Measurements from ENCODE around the gene KCNS1. TPM values are rescaled to one million over a fixed set of nuclear protein-coding genes. Genes with fewer than 3 reads are reported as not detected.

KCNS1 gene
- total and polyA plus RNA-seq, 2 of the 8 experiments (the other 6 are each of a cell fraction or from before 2014, with no cell fraction given), result 1.4 to 1.8 TPM

- TF ChIP-seq CHD7 (IDR thresholded peaks at IDR 0.05; ENCODE audit: insufficient replicate concordance, low read length) (no peak), EGR1 (IDR thresholded peaks at IDR 0.05; ENCODE audit: borderline replicate concordance, low read depth, low read length) (no peak), MAFK (IDR thresholded peaks at IDR 0.05; ENCODE audit: low read depth, low read length) (no peak), ASH2L (IDR thresholded peaks at IDR 0.05; ENCODE audit: low read length) (no peak), RBBP5 (IDR thresholded peaks at IDR 0.05; ENCODE audit: borderline replicate concordance, low read depth, low read length) (no peak), GTF2F1 (IDR thresholded peaks at IDR 0.05; ENCODE audit: borderline replicate concordance, low read depth, low read length) (no peak), FOSL1 (IDR thresholded peaks at IDR 0.05; ENCODE audit: insufficient read depth, low read depth, low read length) (no peak)
These were observed 12.9 kb upstream of the KCNS1 start (continued) for GRCh38 chr20:45113865-45114264.
